GM12874 (cell line): ENCODE measurements around the gene PIGBOS1.

Source experiments
- CTCF ChIP-seq: IDR thresholded peaks from 2 replicates; pipeline ENCODE4 v1.5.1; 2011; ENCODE audit warnings: low read depth, mild to moderate bottlenecking, control low read depth, low read length, moderate library complexity; ENCODE audit not compliant: insufficient read depth

PIGBOS1 gene

GRCh38 chr15:55270291-55270690 is 48.6 kb downstream of the PIGBOS1 start:
- TF ChIP-seq CTCF: no peak

- no peak for TF ChIP-seq CTCF
Measured at GRCh38 chr15:55268176-55268695, 50.7 kb downstream of the PIGBOS1 start.

GRCh38 chr15:55267401-55268175 is 51.3 kb downstream of the PIGBOS1 start:
- TF ChIP-seq CTCF: no peak
